ENCODE results near the gene LRRC8A. TPM values are rescaled to one million over a fixed set of nuclear protein-coding genes. Genes with fewer than 3 reads are reported as not detected.

Gene LRRC8A
- total RNA-seq, 1 experiment from 2014 or later: 16.4 TPM

GRCh38 chr9:128835246-128836210 is 46.4 kb upstream of the LRRC8A start:
- ATAC-seq (peak; percentile 20; the same call in 1 of the 2 replicates), DNase-seq (ENCODE audit: low read depth, low spot score) (no peak)
- Histone ChIP-seq H3K36me3 (ENCODE audit: control insufficient read depth, insufficient read depth, low read length) (no peaks in the 10 kb centered on the region), H3K4me3 (ENCODE audit: low read depth in 2 of 2, low read length in 2 of 2) (no peak overlapping the region), H3K27me3 (ENCODE audit: control insufficient read depth, insufficient read depth, low read length) (no peaks in the 10 kb centered on the region), H3K27ac (ENCODE audit: low read length) (no peak overlapping the region), H3K4me1 (ENCODE audit: control insufficient read depth, insufficient read depth, low read length) (no peaks in the 10 kb centered on the region), H3K9me3 (ENCODE audit: control insufficient read depth, insufficient read depth, low read depth, low read length) (no peaks in the 10 kb centered on the region)
- in situ Hi-C loops (cut with HindIII; ENCODE audit: low pct_unique_long_range_greater_than_20kb, low sequenced_read_pairs) (no loop called here), intact Hi-C loops (cut with micrococcal nuclease; ENCODE audit: unreplicated experiment) (no loop called here)
- BruUV-seq (replicated peaks): no TSS peak
- ChIA-PET POLR2A (no interaction called here), CTCF (interaction anchor here (0.5 to 0.6 kb wide), 2 partner anchors 18 to 42 kb away, joined by 6 to 15 read pairs; no protein-coding TSS in a partner anchor)
- TF ChIP-seq REST (IDR thresholded peaks at IDR 0.05; ENCODE audit: insufficient read depth in 1 of 2, low read depth in 2 of 2, low read length in 1 of 2) (no peak), TCF7L2 (IDR thresholded peaks at IDR 0.05; ENCODE audit: low read depth, low read length) (no peak), POLR2AphosphoS5 (IDR thresholded peaks at IDR 0.05; ENCODE audit: low read depth, low read length) (no peak), CTCF (IDR thresholded peaks at IDR 0.05) (no peak)

GRCh38 chr9:128836509-128837145 is 45.3 kb upstream of the LRRC8A start:
- ChIA-PET POLR2A (no interaction called here), CTCF (interaction anchor here (0.6 kb wide), 1 partner anchor 40 kb away, joined by 15 read pairs; no protein-coding TSS in a partner anchor)
- no peaks in the 10 kb centered on the region for H3K9me3 ChIP-seq (ENCODE audit: control insufficient read depth, insufficient read depth, low read depth, low read length)
- H3K4me1 ChIP-seq (ENCODE audit: control insufficient read depth, insufficient read depth, low read length): no peaks in the 10 kb centered on the region
- DNase-seq (ENCODE audit: low read depth, low spot score): no peak
- H3K4me3 ChIP-seq (ENCODE audit: low read depth in 2 of 2, low read length in 2 of 2): no peak overlapping the region
- intact Hi-C loops (cut with micrococcal nuclease; ENCODE audit: unreplicated experiment) (no loop called here), in situ Hi-C loops (cut with HindIII; ENCODE audit: low pct_unique_long_range_greater_than_20kb, low sequenced_read_pairs) (no loop called here)
- no TSS peak for BruUV-seq (replicated peaks)
- H3K36me3 ChIP-seq (ENCODE audit: control insufficient read depth, insufficient read depth, low read length): no peaks in the 10 kb centered on the region
- TF ChIP-seq CTCF (IDR thresholded peaks at IDR 0.05) (no peak), REST (IDR thresholded peaks at IDR 0.05; ENCODE audit: insufficient read depth in 1 of 2, low read depth in 2 of 2, low read length in 1 of 2) (no peak), TCF7L2 (IDR thresholded peaks at IDR 0.05; ENCODE audit: low read depth, low read length) (no peak), POLR2AphosphoS5 (IDR thresholded peaks at IDR 0.05; ENCODE audit: low read depth, low read length) (no peak), SIN3A (IDR thresholded peaks at IDR 0.05; ENCODE audit: borderline replicate concordance, insufficient read depth, low read depth, low read length) (no peak)
- H3K27me3 ChIP-seq (ENCODE audit: control insufficient read depth, insufficient read depth, low read length): no peaks in the 10 kb centered on the region
- ATAC-seq: no peak
- no peak overlapping the region for H3K27ac ChIP-seq (ENCODE audit: low read length)
